Renal cortical epithelial cell (primary cell): ENCODE results near the gene PLXNA4. TPM values are rescaled to one million over a fixed set of nuclear protein-coding genes. Genes with fewer than 3 reads are reported as not detected.

ENCODE experiments used
- DNase-seq: peaks from one replicate; pipeline ENCODE4 v3.0.0-alpha.2; 2011; ENCODE audit warnings: low read depth
- total RNA-seq: library from RNA; depleted of rRNA; stranded (reverse); fragments of >200 nt; gene quantifications from 2 replicates; pipeline ENCODE4 v1.2.3, GENCODE V29; 2014

The PLXNA4 gene
- total RNA-seq, 1 donor from 2014 or later: 0.05 TPM

DNA sequence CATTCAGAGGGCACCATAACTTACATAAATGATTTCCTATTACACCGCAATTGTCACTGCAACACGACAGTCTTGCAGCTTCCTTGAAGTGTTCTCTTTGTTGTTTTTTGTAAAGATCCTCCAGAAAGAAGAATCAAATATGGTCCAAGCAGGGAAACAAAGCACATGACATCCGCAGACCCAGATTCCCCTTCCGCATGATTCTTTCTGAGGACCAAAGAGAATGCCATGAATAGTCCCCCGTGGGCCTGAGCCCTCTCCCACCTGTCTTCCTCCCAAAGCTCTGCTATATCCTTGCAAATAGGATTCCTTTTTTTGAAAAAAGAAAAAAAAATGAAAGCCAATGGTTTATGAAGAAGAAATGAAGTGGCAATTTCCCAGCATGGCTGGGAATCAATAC, 10.8 kb downstream of the PLXNA4 start:
- DNase-seq: no peak

DNA sequence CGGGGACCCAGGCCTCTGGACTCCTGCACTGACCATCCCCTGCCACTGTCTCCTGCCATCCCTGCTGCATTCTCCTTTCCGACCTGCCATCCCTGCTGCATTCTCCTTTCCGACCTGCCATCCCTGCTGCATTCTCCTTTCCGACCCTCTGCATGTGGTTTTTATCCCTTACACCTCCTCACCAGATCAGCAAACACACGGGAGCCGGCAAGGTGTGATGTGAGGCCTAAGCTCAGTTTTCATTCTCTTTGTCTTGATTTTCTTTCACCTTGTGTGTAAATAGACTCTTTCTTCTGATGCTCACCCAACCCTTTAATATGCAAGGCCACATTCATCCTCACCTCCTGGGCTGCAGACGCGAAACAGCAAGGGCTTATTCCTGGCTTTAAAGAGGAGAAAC, 11.4 kb downstream of the PLXNA4 start:
- DNase-seq: no peak

DNA sequence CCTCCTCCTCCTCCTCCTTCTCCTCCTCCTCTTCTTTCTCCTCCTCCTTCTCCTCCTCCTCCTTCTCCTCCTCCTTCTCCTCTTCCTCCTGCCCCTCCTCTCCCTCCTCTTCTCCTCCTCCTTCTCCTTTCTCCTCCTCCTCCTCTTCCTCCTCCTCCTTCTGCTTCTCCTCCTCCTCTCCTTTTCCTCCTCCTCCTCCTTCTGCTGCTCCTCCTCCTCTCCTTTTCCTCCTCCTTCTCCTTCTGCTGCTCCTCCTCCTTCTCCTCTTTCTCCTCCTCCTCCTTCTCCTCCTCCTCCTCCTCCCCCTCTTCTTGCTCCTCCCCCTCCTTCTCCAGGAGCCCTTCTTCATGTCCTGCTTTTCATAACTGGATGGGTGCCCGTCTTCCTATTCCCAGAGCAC, 12.2 kb downstream of the PLXNA4 start:
- no peak for DNase-seq

DNA sequence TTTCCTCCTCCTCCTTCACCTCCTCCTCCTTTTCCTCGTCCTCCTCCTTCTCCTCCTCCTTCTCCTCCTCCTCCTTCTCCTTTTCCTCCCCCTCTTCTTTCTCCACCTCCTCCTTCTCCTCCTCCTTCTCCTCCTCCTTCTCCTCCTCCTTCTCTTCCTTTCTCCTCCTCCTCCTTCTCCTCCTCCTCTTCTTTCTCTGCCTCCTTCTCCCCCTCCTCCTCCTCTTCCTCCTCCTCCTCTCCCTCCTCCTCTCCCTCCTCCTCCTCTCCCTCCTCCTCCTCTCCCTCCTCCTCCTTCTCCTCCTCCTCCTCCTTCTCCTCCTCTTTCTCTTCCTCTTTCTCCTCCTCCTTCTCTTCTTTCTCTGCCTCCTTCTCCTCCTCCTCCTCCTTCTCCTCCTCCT, 13.6 kb downstream of the PLXNA4 start:
- DNase-seq: no peak

DNA sequence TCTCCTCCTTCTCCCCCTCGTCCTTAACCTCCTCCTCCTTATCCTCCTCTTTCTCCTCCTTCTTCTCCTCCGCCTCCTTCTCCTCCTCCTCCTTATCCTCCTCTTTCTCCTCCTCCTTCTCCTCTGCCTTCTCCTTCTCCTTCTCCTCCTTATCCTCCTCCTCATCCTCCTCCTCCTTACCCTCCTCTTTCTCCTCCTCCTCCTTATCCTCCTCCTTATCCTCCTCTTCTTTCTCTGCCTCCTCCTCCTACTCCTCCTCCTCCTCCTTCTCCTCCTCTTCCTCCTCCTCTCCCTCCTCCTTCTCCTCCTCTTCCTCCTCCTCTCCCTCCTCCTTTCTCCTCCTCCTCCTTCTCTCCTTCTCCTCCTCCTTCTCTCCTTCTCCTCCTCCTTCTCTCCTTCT, 14.5 kb downstream of the PLXNA4 start:
- no peak for DNase-seq

GRCh38 chr7:132560825-132561529, 15.3 kb downstream of the PLXNA4 start:
- DNase-seq: no peak

DNA sequence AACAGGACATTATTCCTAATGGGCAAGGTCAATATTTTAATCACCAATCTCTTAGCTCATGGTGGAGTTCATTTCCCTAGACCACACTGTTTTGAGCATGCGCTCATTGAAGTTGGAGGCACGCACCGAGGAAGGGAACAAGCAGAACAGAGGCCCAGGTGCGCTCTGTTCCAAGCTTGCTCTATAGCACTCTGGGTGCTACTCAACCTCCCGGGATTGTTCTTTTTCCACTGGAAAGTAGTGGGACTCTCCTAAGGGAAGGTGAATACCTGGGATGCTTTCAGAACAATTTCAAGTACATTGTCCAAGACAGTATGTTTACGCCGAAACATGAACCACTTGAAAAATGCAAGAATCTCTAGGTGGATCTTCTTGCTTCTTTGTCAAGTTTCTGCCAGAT, 16.2 kb downstream of the PLXNA4 start:
- no peak for DNase-seq

DNA sequence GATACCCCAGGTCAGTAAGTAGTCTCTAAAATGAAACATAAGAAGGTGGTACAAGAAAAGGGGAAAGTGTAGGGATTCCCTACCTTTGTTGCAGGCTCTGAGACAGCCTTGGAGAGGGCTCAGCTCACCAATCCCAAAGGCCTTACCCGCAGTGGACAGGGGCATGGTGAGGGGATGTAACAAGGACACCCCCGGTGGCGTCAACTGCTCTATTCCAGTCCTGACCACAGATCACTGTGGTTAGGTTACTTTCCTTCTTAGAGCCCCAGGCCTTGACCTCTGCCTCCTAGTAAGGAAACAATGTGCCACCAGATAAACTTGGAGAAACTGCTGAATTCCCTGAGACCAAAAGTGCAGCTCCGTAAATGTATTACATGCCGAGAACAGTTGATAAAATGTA, 17.5 kb downstream of the PLXNA4 start:
- DNase-seq: no peak

- peak; percentile 1 for DNase-seq
Observed at GRCh38 chr7:132557489-132558044, 18.7 kb downstream of the PLXNA4 start.

GRCh38 chr7:132554446-132554845, 21.8 kb downstream of the PLXNA4 start:
- no peak for DNase-seq

DNA sequence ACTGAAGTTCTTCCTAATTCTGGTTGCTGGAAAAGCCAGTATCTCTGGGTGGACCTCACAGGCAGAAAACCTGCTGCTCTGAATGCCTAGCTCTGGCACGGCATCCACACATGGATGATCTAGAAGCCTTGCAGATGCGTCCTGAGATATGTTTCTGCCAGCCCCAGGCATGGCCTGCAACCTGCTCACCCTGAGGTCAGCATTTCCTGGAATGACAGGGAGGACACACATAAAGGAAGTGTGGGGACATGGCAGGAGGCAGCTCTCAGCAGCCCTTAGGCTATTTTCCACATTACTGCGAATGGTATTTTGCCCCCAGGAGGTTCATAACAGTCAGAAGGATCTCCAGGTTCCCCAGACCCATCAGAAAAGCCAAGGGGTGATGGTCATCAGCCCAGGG, 23.2 kb downstream of the PLXNA4 start:
- no peak for DNase-seq

DNA sequence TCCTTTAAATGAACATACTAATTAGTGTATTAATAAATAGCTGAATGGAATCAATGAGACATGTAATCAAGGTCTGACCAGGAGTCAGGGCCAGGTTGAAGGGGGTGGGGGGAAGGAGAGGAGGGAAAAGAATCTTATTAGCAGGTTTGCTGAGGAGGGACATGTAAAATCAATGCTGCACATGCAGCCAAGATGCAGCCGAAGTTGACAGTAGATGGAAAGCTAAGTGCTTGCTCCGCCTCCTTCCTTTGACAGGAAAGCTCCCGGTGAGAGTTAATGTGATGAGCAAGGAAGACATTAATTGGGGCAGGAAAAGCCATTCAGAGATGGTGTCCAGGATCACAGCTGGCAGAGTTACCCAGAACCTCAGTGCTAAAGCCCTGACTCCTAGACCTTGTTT, 24.4 kb downstream of the PLXNA4 start:
- no peak for DNase-seq

DNA sequence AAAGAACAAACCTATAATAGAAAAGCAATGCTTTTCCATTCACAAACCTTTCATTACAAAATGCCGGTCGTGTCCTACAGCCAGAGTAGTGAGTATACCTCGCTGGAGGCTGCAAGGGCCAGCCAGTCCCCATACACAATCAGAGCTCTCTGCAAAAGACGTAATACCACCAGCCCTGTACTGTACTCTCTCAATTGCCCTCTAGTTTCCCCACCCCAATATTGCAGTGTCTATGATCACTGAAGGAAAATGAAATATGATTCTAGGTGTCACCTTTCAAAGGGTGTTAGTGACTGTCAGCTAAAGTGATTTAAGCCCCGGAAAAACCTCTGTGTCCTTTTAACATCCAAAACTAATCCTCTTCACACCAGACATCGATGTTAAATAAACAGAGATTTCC, 24.8 kb downstream of the PLXNA4 start:
- no peak for DNase-seq

DNA sequence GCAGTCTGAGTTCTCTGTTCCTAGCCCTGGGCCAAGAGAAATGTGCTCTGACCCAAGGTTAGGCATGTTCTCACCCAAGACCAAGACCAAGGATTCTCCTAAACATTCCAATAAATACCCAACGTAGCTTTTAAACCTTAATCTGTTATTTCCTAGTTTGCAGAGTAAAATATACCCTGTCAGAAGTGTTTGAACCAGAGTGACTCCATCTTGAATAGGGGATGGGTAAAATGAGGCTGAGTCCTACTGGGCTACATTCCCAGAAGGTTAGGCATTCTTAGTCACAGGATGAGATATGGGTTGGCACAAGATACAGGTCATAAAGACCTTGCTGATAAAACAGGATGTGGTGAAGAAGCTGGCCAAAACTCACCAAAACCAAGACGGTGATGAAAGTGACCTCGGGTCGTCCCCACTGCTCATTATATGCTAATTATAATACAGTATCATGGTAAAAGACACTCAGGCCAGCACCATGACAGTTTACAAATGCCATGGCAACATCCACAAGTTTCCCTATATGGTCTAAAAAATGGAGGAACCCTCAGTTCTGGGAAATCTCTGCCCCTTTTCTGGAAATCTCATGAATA, 27.7 kb downstream of the PLXNA4 start:
- DNase-seq: peak; percentile 6

DNA sequence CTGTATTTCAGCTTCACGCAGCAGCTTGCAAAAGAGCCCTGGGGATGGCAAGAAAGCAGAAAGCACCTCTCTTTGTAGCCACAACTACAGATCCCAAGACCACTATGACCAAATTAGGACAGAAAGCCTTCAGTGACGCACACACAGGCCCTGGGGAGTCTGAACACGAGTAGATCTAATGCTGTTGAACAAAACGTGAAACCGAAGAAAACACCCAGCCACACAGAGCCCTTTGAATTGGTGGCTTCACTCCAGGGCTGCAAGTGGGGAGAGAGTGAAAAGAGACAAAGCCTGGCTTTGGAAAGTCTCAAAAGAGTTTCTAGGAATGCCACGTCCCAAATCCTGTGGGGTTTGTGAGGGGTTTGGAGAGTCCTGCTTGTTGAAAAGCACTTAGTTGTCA, 28.4 kb downstream of the PLXNA4 start:
- DNase-seq: no peak

GRCh38 chr7:132546366-132547127, 29.7 kb downstream of the PLXNA4 start:
- no peak for DNase-seq

DNA sequence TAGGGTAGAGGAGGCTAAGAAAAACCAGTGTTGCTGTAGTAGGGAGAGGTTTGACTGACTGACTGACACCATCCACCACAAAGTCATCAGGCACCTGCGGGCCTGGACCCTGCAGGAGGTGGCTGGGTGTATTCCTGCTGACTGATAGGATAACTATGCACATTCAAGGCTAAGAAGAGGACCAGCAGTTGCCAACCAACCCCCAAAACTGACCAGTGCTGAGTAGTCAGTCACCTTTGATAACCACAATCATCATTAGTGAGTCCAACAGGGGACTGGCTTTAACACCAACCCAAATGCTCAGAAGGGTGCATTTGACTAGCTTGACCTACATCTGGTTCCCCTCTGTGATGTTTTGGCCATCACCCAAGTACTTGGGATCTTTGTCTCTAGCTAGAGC, 30.5 kb downstream of the PLXNA4 start:
- no peak for DNase-seq

- DNase-seq: no peak
Observed at GRCh38 chr7:132544999-132545398, 31.3 kb downstream of the PLXNA4 start.

- DNase-seq: no peak
Observed at GRCh38 chr7:132544025-132544424, 32.2 kb downstream of the PLXNA4 start.

GRCh38 chr7:132542895-132543294, 33.4 kb downstream of the PLXNA4 start:
- no peak for DNase-seq

DNA sequence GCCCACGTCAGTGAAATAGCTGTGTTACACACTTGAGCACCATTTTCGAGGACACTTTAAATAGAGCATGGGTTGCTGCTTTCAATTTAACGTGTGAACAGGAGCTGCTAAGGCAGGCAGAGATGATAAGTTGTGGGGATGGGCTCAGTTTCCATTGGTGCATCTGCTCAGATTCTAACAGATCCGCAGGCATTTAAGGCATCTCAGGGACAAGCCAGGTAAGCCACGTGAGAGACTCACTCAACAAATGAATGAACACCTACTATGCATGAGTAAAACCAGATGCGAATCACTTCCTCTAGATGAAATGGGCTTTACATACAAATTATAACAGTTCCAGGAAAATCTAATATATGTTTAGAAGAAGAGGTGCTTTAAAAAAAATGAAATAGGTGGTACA, 34.6 kb downstream of the PLXNA4 start:
- no peak for DNase-seq

DNA sequence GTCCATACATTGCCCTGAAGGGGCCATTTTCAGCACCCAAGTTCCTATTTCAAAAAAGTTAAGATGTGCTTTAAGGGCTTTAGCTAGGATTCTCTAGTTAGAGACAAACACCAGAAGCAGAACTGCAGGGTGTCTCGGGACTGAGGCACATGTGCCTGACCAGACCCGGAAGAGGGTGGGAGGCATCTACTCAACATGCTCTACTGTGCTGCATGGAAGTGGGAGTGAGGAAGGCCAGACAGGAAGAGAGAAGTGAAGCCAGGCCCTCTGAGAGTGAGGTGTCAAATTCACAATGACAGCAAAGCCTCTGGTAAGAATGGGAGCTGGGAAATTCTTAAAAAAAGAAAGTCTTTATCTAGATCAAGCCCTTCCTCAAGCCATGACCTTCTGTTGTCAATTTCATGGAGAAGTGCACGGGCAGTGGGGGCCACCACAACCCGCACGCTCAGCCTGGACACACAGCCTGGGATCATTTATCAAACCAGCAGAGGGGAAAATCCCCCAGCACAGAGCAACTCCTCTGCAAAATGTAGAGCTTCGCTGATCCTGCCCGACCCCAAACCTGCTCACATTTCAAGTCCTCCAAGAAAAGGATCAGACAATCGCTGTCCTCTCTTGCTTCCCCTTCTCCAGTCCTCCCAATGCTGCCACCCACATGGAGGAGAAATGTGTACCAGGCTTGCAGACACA, 38.7 kb downstream of the PLXNA4 start:
- DNase-seq: no peak
